OCI-LY3 (cell line): ENCODE data around the gene THRB.

Experiments
- EZH2phosphoT487 ChIP-seq: fragments of 200-600 bp; shearing (Covaris generic); IDR thresholded peaks from 2 replicates; pipeline ENCODE4 v1.6.1; 2018; ENCODE audit warnings: antibody characterized with exemption, mixed run types, low read depth
- TF ChIP-seq, protein P1 (sequence below): fragments of 200-600, 300-600 bp; sonication (generic); IDR thresholded peaks from 2 replicates; pipeline ENCODE4 v1.5.1; 2014; ENCODE audit warnings: antibody characterized with exemption, low read length, low read depth

DNA sequence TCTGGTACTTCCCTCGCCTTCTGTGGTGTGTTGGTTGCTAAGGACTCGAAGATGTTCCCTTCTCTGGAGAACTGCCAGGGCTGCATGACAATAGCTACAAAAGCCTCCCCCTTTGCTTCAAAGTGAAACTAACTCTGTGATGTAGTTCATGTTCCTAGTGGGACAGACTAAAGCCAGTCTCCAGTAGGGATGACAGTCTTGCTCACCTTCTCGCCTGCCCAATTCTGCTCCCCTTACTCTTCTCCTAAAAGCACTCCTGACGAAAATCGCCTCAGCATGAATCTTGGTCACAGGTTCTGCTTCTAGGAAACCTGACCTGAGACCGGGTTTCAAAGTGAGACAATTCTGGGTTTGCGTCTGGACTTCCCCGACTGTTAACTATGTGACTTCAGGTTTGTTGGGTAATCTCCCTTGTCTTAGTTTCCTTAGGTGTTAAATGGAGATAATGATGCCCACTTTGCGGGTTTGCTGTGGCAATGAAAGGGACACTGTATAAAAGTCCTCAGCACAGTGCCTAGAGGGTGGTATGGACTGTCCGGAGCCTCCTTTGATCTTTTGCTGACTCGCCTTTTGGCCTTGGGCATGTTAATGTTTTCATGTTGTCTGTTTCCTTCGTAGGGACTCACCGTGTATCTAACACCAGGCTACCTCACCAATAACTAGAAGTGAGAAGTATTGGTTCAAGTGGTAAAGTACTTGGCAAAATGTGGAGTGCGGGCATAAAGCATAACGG lies 24.9 kb upstream of the THRB start:
- TF ChIP-seq, protein P1, sequence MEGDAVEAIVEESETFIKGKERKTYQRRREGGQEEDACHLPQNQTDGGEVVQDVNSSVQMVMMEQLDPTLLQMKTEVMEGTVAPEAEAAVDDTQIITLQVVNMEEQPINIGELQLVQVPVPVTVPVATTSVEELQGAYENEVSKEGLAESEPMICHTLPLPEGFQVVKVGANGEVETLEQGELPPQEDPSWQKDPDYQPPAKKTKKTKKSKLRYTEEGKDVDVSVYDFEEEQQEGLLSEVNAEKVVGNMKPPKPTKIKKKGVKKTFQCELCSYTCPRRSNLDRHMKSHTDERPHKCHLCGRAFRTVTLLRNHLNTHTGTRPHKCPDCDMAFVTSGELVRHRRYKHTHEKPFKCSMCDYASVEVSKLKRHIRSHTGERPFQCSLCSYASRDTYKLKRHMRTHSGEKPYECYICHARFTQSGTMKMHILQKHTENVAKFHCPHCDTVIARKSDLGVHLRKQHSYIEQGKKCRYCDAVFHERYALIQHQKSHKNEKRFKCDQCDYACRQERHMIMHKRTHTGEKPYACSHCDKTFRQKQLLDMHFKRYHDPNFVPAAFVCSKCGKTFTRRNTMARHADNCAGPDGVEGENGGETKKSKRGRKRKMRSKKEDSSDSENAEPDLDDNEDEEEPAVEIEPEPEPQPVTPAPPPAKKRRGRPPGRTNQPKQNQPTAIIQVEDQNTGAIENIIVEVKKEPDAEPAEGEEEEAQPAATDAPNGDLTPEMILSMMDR = no peak
- TF ChIP-seq EZH2phosphoT487 = no peak
